Tibial nerve (tissue), 3 donors: ENCODE measurements around the gene PIEZO1.

Experiments used
- CTCF ChIP-seq, 5 experiments: fragments of 200-600 bp in 3 of 5; fragments of 450-650 bp in 2 of 5; sonication (generic) in 3 of 5; IDR thresholded peaks; one replicate each; pipeline ENCODE4 v1.5.1; 2016 to 2019; ENCODE audit warnings: antibody characterized with exemption in 5 of 5, mild to moderate bottlenecking in 3 of 5, moderate library complexity in 2 of 5
- POLR2A ChIP-seq, 2 donors: fragments of 450-650 bp; IDR thresholded peaks; one replicate each; pipeline ENCODE4 v1.6.1; 2017; ENCODE audit warnings: antibody characterized with exemption in 2 of 2, mild to moderate bottlenecking in 2 of 2, moderate library complexity in 2 of 2

GRCh38 chr16:88810166-88810911 is 25.3 kb upstream of the PIEZO1 start:
- TF ChIP-seq POLR2A (IDR thresholded peaks at IDR 0.05): no peak
- TF ChIP-seq CTCF (IDR thresholded peaks at IDR 0.05): no peak
